Activated gamma-delta T cell treated with anti-CD3 and anti-CD28 coated beads, Interleukin-2, amount 50 U/mL, for 16 hours (primary cell): Measurements from ENCODE around the gene PGS1.

Source experiments
- DNase-seq: peaks from one replicate; pipeline ENCODE4 v3.0.0-alpha.2; 2020; ENCODE audit warnings: low read depth

The PGS1 gene

DNA sequence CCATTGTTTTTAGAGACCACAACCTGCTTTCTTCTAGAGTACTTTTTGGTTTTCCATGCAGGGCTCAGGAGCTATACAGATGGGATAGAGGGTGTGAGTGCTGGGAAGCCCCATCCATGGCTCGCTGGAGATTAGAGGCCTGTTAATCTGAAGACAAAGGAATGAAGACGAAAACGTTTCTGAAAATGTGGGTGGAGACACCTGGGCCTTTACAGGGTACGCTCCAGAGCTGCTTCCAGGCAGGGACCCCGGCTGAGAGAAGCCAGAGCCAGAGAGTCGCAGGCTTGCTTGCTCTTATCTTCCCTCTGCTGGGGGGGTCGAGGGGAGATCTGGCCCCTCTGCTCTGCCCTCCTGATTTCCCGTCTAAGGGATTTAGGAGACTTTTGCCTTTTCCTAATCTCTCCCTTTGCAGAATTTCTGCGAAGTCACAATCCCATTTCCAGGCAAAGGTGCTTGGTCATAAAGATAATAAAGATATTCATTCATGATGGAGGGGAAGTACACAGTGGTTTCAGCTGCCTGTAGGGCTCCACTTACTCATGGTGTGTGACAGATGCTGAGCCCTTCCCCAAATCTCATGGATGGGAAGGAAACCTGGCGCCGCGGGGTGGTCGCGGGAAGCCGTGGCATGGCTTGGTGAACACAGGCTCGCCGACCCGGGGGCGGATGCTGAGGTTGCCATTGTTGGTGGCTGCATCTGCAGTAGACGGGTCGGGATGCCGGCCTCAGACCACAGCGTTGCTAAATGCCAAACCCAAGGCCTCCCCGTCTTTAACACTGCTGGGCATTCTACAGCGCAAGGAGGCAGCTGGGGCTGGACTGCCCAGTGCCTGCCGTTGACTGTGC lies 13.8 kb upstream of the PGS1 start:
- DNase-seq = no peak

- no peak for DNase-seq
Observed at GRCh38 chr17:78365561-78366108, 12.8 kb upstream of the PGS1 start.

DNA sequence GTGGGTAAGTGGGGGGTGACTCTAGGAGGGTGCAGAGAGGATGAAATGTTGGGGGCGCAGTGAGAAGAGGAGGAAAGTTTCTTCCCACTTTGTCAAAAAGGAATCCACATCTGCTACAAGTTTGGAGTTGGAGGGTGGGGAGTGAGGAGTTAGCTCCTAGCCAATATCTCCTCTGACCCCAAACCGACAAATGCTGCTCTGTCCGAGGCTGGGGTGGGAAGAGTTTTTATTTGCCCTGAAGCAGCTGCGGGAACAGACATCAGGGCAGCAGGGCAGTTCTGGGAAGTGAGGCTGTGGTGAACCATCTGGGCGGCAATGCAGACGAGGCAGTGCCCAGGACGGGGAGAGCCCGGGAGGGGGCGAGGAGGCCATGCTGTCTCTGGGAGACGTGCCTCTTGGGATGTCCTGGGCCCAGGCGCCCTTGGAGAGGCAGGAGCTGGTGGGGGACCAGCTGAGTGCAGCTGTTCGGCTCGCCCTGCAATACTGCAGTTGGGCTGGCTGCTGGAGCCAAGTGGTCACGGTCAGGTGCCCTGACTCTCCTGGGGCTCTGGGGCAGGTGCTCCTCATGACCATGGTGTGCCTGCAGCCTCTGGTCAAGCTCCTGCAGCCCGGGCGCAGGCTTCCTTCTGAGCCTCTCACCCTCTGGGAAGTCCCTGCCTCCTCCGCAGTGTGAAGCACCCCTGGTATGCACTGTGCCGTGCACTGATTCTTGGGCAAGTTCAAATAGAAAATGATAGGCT lies 12.2 kb upstream of the PGS1 start:
- no peak for DNase-seq

DNA sequence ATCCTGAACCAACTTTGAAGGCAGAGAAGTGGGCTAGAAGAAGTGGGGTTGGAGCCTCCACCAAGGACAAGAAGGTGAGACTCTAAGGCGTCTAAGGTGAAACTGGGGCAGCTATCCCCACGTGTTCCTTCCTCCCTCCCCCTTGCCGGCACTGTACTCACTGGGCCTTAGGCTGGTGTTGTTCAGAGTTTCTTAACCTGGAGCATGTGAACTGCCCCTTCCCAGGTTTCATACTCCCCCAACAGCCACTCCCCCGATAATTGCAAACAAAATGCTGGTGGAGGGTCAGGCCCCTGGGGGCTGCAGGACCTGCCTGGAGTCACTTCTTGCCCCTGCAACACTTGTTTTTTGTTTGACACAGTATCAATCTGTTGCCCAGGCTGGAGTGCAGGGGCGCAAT lies 11.3 kb upstream of the PGS1 start:
- no peak for DNase-seq

DNA sequence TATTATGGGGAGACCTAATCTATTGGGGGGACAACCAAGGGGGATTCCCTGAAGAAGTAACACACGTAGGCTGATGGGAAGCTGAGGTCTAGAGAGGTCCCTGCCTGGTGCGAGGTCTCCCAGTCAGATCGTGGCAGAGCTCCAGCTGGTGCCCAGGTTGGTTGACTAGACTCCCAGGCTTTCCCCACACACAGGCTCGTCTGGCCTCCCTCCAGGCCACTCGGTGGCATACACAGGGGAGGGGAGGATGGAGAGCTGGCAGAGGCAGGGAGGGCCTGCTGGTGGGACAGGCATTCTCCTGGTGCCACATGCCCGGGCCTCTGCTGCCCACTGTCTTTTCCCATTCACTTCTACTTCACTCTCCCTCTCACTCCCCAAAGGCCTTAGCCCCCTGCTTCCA lies 10.1 kb upstream of the PGS1 start:
- no peak for DNase-seq

DNA sequence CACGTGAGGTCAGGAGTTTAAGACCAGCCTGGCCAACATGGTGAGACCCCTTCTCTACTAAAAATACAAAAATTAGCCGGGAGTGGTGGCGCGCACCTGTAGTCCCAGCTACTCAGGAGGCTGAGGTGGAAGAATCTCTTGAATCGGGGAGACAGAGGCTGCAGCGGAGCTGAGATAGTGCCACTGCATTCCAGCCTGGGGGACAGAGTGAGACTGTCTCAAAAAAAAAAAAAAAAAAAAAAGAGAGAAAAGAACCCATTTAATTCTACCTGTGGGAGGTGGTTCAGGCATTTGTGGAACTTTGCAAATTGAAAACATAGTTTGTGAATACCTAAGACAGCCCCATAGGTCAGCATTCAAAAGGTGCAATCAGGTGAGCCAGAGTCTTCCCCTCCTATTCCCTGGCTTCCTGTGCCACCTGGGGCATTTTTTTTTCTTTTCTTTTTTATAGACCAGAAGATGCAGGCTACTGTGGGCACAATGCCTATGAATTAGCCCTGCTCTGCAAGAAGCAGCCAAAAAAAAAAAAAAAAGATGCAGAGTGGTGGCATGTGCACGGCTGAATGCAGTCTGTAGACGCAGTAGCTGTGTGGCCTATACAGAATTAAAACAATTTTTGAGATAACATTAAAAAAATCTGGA lies 9.5 kb upstream of the PGS1 start:
- no peak for DNase-seq

- DNase-seq = no peak
Observed at GRCh38 chr17:78369791-78370381, 8.6 kb upstream of the PGS1 start.

DNA sequence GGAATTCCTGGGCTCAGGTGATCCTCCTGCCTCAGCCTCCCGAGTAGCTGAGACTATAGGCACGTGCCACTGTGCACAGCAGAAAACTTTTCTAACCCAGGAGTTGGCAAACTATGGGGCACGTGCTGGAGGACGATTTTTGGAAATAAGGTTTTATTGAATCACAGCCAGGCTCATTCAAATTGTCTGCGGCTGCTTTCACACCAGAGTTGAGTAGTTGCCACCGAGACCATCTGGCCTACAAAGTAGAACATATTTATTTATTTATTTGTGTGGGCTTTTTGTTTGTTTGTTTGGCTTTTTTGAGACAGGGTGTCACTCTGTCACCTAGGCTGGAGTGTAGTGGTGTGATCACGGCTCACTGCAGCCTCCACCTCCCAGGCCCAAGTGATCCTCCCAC lies 7.4 kb upstream of the PGS1 start:
- no peak for DNase-seq

- DNase-seq = no peak
Observed at GRCh38 chr17:78372841-78373240, 5.6 kb upstream of the PGS1 start.

GRCh38 chr17:78374189-78374588 lies 4.3 kb upstream of the PGS1 start:
- no peak for DNase-seq

- DNase-seq = no peak
Observed at GRCh38 chr17:78374631-78375274, 3.7 kb upstream of the PGS1 start.

- DNase-seq = no peak
Observed at GRCh38 chr17:78375401-78376151, 2.9 kb upstream of the PGS1 start.

- DNase-seq = no peak
Observed at GRCh38 chr17:78376161-78376560, 2.3 kb upstream of the PGS1 start.

DNA sequence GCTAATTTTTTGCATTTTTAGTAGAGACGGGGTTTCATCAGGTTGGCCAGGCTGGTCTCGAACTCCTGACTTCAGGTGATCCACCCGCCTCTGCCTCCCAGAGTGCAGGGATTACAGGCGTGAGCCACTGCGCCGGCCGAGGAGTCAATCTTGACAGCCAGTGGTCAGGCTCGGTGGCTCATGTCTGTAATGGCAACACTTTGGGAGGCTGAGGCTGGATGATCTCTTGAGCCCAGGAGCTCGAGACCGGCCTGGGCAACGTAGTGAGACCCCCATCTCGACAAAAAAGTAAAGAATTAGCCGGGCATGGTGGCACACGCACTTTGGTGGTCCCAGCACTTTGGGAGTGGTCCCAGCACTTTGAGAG lies 608 bp upstream of the PGS1 start:
- no peak for DNase-seq

DNA sequence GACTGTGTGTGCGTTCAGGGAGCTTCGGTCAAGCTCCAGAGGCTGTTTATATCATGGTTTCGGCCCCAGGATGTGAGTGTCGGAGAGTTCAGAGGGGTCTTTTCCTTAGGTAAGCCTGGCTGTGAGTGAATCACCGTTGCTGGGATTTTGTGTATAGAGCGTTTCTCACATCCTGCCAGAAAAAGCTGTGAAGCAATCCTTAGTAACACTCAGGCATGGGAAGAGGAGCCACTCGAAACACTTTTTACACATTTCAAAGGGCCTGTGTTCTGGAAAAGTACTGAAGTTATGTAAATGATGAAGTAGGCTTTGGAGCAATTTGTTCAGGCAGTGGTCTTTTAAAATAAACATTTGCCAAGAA lies 662 bp downstream of the PGS1 start:
- DNase-seq = no peak

GRCh38 chr17:78380370-78380769 lies 1.9 kb downstream of the PGS1 start:
- DNase-seq = no peak

GRCh38 chr17:78381601-78382232 lies 3.3 kb downstream of the PGS1 start:
- peak; percentile 5 for DNase-seq

DNA sequence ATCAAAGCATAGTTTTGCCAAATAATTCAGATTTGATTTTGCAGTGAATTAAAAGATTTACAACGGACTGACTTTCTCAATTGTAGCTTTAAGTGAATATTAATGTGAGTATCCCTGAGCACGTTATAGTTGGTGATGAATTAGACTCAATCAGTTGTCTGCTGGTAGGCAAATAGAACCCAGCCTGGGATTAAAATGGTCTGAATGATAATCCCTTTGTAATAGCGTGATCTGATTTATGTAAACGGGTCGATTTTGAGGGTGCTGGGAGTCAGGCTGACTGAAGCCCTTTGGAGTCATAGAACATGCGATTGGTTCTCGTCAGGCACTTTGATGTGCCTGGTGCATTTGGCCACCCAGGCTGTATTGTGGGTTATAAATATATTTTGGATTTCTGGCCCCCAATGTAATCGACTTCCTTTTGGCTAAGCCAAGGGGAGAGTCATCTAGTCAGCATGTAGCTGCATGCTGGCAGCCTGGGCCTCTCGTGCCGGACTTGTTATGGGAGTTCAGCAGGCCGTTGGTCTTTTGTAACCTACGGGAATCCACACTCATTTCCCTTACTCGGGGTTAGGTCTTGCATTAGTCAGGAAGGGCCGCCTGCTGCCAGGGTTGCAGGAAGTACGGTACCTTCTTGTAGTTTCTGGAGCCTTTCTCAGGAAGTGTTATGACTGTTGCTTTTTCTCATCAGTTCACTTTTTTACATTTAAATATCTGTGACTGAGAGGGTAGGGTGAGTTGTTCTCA lies 5.4 kb downstream of the PGS1 start:
- peak; percentile 15 for DNase-seq

- DNase-seq = no peak
Observed at GRCh38 chr17:78384479-78385175, 6.2 kb downstream of the PGS1 start.
